WTC11 (cell line): Measurements from ENCODE around the gene BDH1. TPM values are rescaled to one million over a fixed set of nuclear protein-coding genes. Genes with fewer than 3 reads are reported as not detected.

Source experiments
- ATAC-seq: fragments of 200-7000 bp; cut with Tn5 transposase; 2 replicates; pipeline ENCODE4 v1.10.0; 2021; ENCODE audit warnings: mild to moderate bottlenecking, moderate library complexity
- CTCF ChIA-PET: fragments of 300-600 bp; sonication (Branson Sonifier 250); formaldehyde crosslinking; loops from one replicate; lab custom pipeline; 2021; ENCODE audit warnings: antibody characterized with exemption; lab: Charles Lee
- POLR2A ChIA-PET: fragments of 350-600 bp; sonication (Branson Sonifier 250); formaldehyde crosslinking; loops from one replicate; lab custom pipeline; 2021; ENCODE audit warnings: antibody characterized with exemption; lab: Charles Lee
- DNase-seq: peaks from one replicate; pipeline ENCODE4 v3.0.0; 2021; ENCODE audit warnings: low spot score
- H3K27ac Mint-ChIP-seq: 2 replicates; pipeline ENCODE4 v1.8.0; 2021; ENCODE audit warnings: mixed read lengths
- H3K27me3 Mint-ChIP-seq: 2 replicates; pipeline ENCODE4 v1.8.0; 2021; ENCODE audit warnings: low read depth, mild to moderate bottlenecking, moderate library complexity, mixed read lengths
- H3K36me3 Mint-ChIP-seq: 2 replicates; pipeline ENCODE4 v1.8.0; 2021; ENCODE audit warnings: mixed read lengths
- H3K4me1 Mint-ChIP-seq: 2 replicates; pipeline ENCODE4 v1.8.0; 2022; ENCODE audit warnings: mixed read lengths
- H3K4me3 Mint-ChIP-seq: 2 replicates; pipeline ENCODE4 v1.8.0; 2021; ENCODE audit warnings: mild to moderate bottlenecking, moderate library complexity, mixed read lengths
- H3K9me3 Mint-ChIP-seq: 2 replicates; pipeline ENCODE4 v1.8.0; 2021; ENCODE audit warnings: mixed read lengths
- FOXK1 ChIP-seq: sonication (generic); formaldehyde crosslinking; IDR thresholded peaks from 2 replicates; pipeline ENCODE4 v1.8.0; 2022; ENCODE audit warnings: mild to moderate bottlenecking, moderate library complexity, missing genetic modification reagents
- FOXP1 ChIP-seq: sonication (generic); formaldehyde crosslinking; IDR thresholded peaks from 2 replicates; pipeline ENCODE4 v1.8.0; 2022; ENCODE audit warnings: missing genetic modification reagents, mild to moderate bottlenecking, moderate library complexity, borderline replicate concordance
- IRF2 ChIP-seq: sonication (generic); formaldehyde crosslinking; IDR thresholded peaks from 2 replicates; pipeline ENCODE4 v1.8.0; 2022; ENCODE audit warnings: low read depth, missing genetic modification reagents, borderline replicate concordance
- JUN ChIP-seq: sonication (generic); formaldehyde crosslinking; IDR thresholded peaks from 2 replicates; pipeline ENCODE4 v1.8.0; 2023; ENCODE audit warnings: mild to moderate bottlenecking, missing genetic modification reagents
- NFATC4 ChIP-seq: fragments of 250-450 bp; sonication (Bioruptor Pico); IDR thresholded peaks from 2 replicates; pipeline ENCODE4 v1.9.0; 2021; ENCODE audit warnings: mild to moderate bottlenecking
- NFE2L1 ChIP-seq: sonication (generic); formaldehyde crosslinking; IDR thresholded peaks from 2 replicates; pipeline ENCODE4 v1.8.1; 2023; ENCODE audit warnings: missing genetic modification reagents
- NR1H2 ChIP-seq: sonication (generic); formaldehyde crosslinking; IDR thresholded peaks from 2 replicates; pipeline ENCODE4 v1.9.0; 2021; ENCODE audit warnings: mild to moderate bottlenecking, moderate library complexity, missing genetic modification reagents
- NR2C2 ChIP-seq: sonication (generic); formaldehyde crosslinking; IDR thresholded peaks from 2 replicates; pipeline ENCODE4 v1.8.0; 2022; ENCODE audit warnings: mild to moderate bottlenecking, missing genetic modification reagents
- RELA ChIP-seq: sonication (generic); formaldehyde crosslinking; IDR thresholded peaks from 2 replicates; pipeline ENCODE4 v1.8.1; 2022; ENCODE audit warnings: missing genetic modification reagents, mild to moderate bottlenecking, borderline replicate concordance
- TCF7 ChIP-seq: sonication (generic); formaldehyde crosslinking; IDR thresholded peaks from 2 replicates; pipeline ENCODE4 v1.8.0; 2022; ENCODE audit warnings: mild to moderate bottlenecking, low read depth, missing genetic modification reagents, moderate library complexity
- TP53 ChIP-seq: sonication (generic); formaldehyde crosslinking; IDR thresholded peaks from 2 replicates; pipeline ENCODE4 v1.8.1; 2023; ENCODE audit warnings: mild to moderate bottlenecking, missing genetic modification reagents
- ZNF138 ChIP-seq: sonication (generic); formaldehyde crosslinking; conservative IDR thresholded peaks from 2 replicates; pipeline ENCODE4 v1.8.1; 2022; ENCODE audit warnings: mild to moderate bottlenecking, moderate library complexity, missing genetic modification reagents
- ZNF263 ChIP-seq: sonication (generic); formaldehyde crosslinking; IDR thresholded peaks from 2 replicates; pipeline ENCODE4 v1.8.1; 2022; ENCODE audit warnings: low read depth, mild to moderate bottlenecking, moderate library complexity, missing genetic modification reagents
- ZNF396 ChIP-seq: fragments of 250-450 bp; sonication (Bioruptor Pico); IDR thresholded peaks from 2 replicates; pipeline ENCODE4 v1.8.0; 2021; ENCODE audit warnings: mild to moderate bottlenecking, moderate library complexity, borderline replicate concordance
- total RNA-seq: library from RNA; stranded (reverse); gene quantifications from 3 replicates; pipeline ENCODE4 v1.2.3, GENCODE V29; 2021
- TF ChIP-seq, protein P1 (sequence below): sonication (generic); formaldehyde crosslinking; IDR thresholded peaks from 2 replicates; pipeline ENCODE4 v1.8.1; 2022; ENCODE audit warnings: mild to moderate bottlenecking, moderate library complexity, missing genetic modification reagents
- TF ChIP-seq, protein P2 (sequence below): sonication (generic); formaldehyde crosslinking; conservative IDR thresholded peaks from 2 replicates; pipeline ENCODE4 v1.8.1; 2022; ENCODE audit warnings: mild to moderate bottlenecking, missing genetic modification reagents
- TF ChIP-seq, protein P3 (sequence below): sonication (generic); formaldehyde crosslinking; IDR thresholded peaks from 2 replicates; pipeline ENCODE4 v1.8.0; 2023; ENCODE audit warnings: missing genetic modification reagents
- TF ChIP-seq, protein P4 (sequence below): sonication (generic); formaldehyde crosslinking; IDR thresholded peaks from 2 replicates; pipeline ENCODE4 v1.8.0; 2022; ENCODE audit warnings: mild to moderate bottlenecking, missing genetic modification reagents
- TF ChIP-seq, protein P5 (sequence below): fragments of 250-450 bp; sonication (Bioruptor Pico); IDR thresholded peaks from 2 replicates; pipeline ENCODE4 v1.9.0; 2021; ENCODE audit warnings: mild to moderate bottlenecking
- TF ChIP-seq, protein P6 (sequence below): fragments of 250-450 bp; sonication (Bioruptor Pico); IDR thresholded peaks from 2 replicates; pipeline ENCODE4 v2.1.2; 2022; ENCODE audit warnings: mild to moderate bottlenecking, moderate library complexity
- TF ChIP-seq, protein P7 (sequence below): sonication (generic); formaldehyde crosslinking; IDR thresholded peaks from 2 replicates; pipeline ENCODE4 v1.8.1; 2022; ENCODE audit warnings: low read depth, missing genetic modification reagents, borderline replicate concordance

BDH1 gene
- total RNA-seq, 1 experiment from 2014 or later = 26.8 TPM

DNA sequence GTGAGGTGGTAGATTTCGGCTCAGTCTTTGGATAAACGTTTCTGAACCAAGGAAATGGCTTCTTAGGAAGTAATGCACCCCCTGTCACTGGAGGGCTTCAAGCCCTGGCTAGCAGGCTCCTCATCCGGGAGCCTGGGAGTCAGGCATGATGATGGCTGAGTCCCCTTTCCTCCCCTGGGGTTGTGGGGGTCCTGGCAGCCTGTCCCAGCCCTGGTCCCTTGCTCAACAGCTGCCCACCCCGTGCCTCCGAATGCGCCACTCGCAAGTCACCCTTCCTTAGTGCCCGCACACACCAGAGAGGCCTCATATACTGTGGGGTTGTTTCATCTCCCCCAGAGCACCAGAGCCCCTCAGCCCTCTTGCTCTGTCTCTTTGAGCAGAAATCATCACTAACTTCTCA lies 48.2 kb downstream of the BDH1 start:
- no peak overlapping the region for H3K27ac Mint-ChIP-seq
- H3K27me3 Mint-ChIP-seq = no peaks in the 10 kb centered on the region
- H3K9me3 Mint-ChIP-seq = no peaks in the 10 kb centered on the region
- H3K36me3 Mint-ChIP-seq = peaks cover 3% of the 10 kb centered on the region
- TF ChIP-seq IRF2 (no peak), ZNF396 (CRISPR knock-in tag) (no peak), JUN (CRISPR knock-in tag) (no peak), NR1H2 (no peak), FOXK1 (no peak), ZNF263 (CRISPR knock-in tag) (no peak), NFE2L1 (no peak), ZNF138 (CRISPR knock-in tag) (no peak), RELA (no peak), FOXP1 (CRISPR knock-in tag) (no peak), NFATC4 (CRISPR knock-in tag) (no peak), NR2C2 (CRISPR knock-in tag) (no peak)
- TF ChIP-seq, protein P1, sequence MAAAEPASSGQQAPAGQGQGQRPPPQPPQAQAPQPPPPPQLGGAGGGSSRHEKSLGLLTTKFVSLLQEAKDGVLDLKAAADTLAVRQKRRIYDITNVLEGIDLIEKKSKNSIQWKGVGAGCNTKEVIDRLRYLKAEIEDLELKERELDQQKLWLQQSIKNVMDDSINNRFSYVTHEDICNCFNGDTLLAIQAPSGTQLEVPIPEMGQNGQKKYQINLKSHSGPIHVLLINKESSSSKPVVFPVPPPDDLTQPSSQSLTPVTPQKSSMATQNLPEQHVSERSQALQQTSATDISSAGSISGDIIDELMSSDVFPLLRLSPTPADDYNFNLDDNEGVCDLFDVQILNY (CRISPR knock-in tag) = no peak
- TF ChIP-seq, protein P2, sequence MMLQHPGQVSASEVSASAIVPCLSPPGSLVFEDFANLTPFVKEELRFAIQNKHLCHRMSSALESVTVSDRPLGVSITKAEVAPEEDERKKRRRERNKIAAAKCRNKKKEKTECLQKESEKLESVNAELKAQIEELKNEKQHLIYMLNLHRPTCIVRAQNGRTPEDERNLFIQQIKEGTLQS (CRISPR knock-in tag) = no peak
- TF ChIP-seq, protein P3, sequence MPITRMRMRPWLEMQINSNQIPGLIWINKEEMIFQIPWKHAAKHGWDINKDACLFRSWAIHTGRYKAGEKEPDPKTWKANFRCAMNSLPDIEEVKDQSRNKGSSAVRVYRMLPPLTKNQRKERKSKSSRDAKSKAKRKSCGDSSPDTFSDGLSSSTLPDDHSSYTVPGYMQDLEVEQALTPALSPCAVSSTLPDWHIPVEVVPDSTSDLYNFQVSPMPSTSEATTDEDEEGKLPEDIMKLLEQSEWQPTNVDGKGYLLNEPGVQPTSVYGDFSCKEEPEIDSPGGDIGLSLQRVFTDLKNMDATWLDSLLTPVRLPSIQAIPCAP (CRISPR knock-in tag) = no peak
- TF ChIP-seq, protein P4, sequence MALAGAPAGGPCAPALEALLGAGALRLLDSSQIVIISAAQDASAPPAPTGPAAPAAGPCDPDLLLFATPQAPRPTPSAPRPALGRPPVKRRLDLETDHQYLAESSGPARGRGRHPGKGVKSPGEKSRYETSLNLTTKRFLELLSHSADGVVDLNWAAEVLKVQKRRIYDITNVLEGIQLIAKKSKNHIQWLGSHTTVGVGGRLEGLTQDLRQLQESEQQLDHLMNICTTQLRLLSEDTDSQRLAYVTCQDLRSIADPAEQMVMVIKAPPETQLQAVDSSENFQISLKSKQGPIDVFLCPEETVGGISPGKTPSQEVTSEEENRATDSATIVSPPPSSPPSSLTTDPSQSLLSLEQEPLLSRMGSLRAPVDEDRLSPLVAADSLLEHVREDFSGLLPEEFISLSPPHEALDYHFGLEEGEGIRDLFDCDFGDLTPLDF = no peak
- TF ChIP-seq, protein P5, sequence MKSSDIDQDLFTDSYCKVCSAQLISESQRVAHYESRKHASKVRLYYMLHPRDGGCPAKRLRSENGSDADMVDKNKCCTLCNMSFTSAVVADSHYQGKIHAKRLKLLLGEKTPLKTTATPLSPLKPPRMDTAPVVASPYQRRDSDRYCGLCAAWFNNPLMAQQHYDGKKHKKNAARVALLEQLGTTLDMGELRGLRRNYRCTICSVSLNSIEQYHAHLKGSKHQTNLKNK (CRISPR knock-in tag) = no peak
- TF ChIP-seq, protein P6, sequence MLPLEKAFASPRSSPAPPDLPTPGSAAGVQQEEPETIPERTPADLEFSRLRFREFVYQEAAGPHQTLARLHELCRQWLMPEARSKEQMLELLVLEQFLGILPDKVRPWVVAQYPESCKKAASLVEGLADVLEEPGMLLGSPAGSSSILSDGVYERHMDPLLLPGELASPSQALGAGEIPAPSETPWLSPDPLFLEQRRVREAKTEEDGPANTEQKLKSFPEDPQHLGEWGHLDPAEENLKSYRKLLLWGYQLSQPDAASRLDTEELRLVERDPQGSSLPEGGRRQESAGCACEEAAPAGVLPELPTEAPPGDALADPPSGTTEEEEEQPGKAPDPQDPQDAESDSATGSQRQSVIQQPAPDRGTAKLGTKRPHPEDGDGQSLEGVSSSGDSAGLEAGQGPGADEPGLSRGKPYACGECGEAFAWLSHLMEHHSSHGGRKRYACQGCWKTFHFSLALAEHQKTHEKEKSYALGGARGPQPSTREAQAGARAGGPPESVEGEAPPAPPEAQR (CRISPR knock-in tag) = no peak
- ATAC-seq = no peak
- no peak overlapping the region for H3K4me3 Mint-ChIP-seq
- ChIA-PET CTCF (interaction anchor here (0.6 to 1.4 kb wide), 2 partner anchors 92 to 282 kb away, joined by 3 to 4 read pairs; no protein-coding TSS in a partner anchor), POLR2A (interaction anchor here (0.6 kb wide), 1 partner anchor 17 kb away, joined by 3 read pairs; no protein-coding TSS in a partner anchor)
- DNase-seq = no peak
- peaks cover 6% of the 10 kb centered on the region for H3K4me1 Mint-ChIP-seq

DNA sequence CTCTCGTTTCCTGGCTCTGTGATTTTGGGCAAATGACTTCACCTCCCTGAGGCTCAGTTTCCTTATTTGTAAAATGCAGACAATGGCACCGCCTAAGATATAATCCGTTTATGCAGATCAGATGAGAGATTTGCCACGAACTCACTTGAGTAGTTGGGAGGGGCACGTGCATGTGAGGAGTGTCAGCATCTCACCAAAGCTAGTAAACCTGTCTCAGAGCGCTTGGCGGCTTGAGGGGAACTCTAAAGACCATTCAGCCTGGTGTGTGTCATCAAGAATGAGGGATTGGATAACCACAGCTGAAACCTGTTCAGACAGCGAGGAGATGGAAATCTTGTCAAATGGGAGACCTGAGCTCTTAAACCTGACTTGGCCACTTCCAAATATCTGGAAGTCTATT lies 48.7 kb downstream of the BDH1 start:
- ChIA-PET POLR2A (interaction anchor here (0.6 kb wide), 1 partner anchor 17 kb away, joined by 3 read pairs; no protein-coding TSS in a partner anchor), CTCF (interaction anchor here (1.4 kb wide), 1 partner anchor 92 kb away, joined by 4 read pairs; no protein-coding TSS in a partner anchor)
- H3K9me3 Mint-ChIP-seq = no peaks in the 10 kb centered on the region
- H3K4me3 Mint-ChIP-seq = no peak overlapping the region
- no peak for TF ChIP-seq TP53 (CRISPR knock-in tag)
- TF ChIP-seq, protein P7, sequence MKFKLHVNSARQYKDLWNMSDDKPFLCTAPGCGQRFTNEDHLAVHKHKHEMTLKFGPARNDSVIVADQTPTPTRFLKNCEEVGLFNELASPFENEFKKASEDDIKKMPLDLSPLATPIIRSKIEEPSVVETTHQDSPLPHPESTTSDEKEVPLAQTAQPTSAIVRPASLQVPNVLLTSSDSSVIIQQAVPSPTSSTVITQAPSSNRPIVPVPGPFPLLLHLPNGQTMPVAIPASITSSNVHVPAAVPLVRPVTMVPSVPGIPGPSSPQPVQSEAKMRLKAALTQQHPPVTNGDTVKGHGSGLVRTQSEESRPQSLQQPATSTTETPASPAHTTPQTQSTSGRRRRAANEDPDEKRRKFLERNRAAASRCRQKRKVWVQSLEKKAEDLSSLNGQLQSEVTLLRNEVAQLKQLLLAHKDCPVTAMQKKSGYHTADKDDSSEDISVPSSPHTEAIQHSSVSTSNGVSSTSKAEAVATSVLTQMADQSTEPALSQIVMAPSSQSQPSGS (CRISPR knock-in tag) = no peak
- no peak for TF ChIP-seq TCF7 (CRISPR knock-in tag)
- TF ChIP-seq JUN (CRISPR knock-in tag) = no peak
- TF ChIP-seq NFATC4 (CRISPR knock-in tag) = no peak
- TF ChIP-seq NR1H2 = no peak
- TF ChIP-seq, protein P2 (CRISPR knock-in tag) = no peak
- no peak for ATAC-seq
- H3K4me1 Mint-ChIP-seq = peaks cover 3% of the 10 kb centered on the region; the same call in 1 of the 2 replicates
- DNase-seq = no peak
- H3K36me3 Mint-ChIP-seq = peaks cover 2% of the 10 kb centered on the region
- no peak overlapping the region for H3K27ac Mint-ChIP-seq
- no peaks in the 10 kb centered on the region for H3K27me3 Mint-ChIP-seq
